Body of pancreas (tissue), 4 donors: ENCODE data around the gene ACOX1.

Source experiments
- CTCF ChIP-seq, 7 experiments: fragments of 450-650 bp in 4 of 7; fragments of 200-600 bp in 3 of 7; sonication (generic) in 3 of 7; IDR thresholded peaks; one replicate each; pipeline ENCODE4 v1.5.1; 2016 to 2019; ENCODE audit warnings: antibody characterized with exemption in 7 of 7
- POLR2A ChIP-seq, 3 donors: fragments of 450-650 bp; IDR thresholded peaks; one replicate each; pipeline ENCODE4 v1.6.1; 2016; ENCODE audit warnings: antibody characterized with exemption in 3 of 3, mild to moderate bottlenecking in 2 of 3

DNA sequence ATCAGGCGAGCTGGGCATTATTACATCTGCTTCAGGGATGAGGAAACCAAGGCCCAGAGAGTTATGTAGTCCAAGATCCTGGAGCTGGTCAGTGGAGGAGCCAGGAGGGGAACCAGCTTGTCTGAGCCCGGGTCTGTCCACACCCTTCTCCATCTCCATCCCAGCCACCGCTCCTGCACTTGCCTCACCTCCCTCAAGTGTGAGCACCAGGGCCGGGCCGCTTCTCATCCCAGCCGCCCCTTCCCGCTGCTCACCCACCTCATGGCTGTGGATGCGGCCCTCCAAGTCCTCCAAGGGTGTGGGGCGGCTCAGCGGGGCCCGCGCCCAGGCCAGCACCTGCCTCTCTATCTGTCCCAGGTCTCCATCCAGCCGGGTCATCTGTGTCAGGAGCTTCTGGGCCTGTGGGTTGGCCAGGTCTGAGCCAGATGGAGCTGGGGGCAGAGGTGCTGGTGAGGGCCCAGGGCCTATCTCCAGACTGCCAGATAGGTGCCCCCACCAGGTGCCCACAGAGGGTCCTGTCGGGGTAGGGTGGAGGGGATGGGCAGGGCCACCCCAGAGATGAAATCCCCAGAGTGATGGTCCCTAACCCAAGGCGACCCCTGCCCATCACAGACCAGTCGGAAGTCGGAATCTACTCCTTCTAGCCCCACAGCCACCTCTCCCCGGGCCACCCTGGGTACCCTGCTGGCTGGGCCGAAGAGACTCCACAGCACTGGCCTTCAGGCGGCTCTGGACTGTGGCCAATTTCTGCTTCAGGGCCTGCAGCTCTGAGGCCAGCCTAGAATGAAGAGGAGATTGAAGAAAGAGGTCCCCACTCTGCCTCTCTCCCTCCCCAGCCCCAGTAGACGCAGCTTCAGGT is 38.7 kb upstream of the ACOX1 start:
- no peak for TF ChIP-seq CTCF (IDR thresholded peaks at IDR 0.05)
- TF ChIP-seq POLR2A (IDR thresholded peaks at IDR 0.05) = no peak
